Activated gamma-delta T cell (primary cell): ENCODE data around the gene MORC3.
"Not testable (repeated sequence)": the region's sequence is repeated elsewhere in the genome, so short reads cannot be mapped to it uniquely, and the experiment has no call there.

Experiments
- DNase-seq: peaks from one replicate; lab custom pipeline; 2025; lab: John Stamatoyannopoulos, UW

The MORC3 gene

DNA sequence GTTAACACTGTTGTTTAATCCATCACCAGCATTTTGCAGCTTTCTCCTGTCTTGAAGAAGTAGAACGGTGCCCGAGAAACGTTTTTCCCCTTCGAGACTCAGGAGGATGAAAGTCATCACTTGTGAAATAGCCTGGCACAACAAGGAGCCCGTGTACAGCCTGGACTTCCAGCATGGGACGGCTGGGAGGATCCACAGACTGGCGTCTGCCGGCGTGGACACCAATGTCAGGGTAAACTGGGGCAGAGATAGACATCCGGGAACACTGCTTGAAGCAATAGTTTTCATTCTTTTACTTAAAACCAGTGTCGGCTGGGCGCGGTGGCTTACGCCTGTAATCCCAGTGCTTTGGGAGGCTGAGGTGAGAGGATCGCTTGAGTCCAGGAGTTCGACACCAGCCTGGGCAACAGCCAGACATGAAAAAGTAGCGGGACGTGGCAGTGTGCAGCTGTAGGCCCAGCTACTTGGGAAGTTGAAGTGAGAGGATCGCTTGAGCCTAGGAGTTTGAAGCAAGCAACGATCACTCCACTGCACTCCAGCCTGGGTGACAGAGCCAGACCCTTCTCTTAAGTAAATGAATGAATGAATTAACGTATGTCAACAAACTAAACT is 66.1 kb downstream of the MORC3 start:
- no peak for DNase-seq

DNA sequence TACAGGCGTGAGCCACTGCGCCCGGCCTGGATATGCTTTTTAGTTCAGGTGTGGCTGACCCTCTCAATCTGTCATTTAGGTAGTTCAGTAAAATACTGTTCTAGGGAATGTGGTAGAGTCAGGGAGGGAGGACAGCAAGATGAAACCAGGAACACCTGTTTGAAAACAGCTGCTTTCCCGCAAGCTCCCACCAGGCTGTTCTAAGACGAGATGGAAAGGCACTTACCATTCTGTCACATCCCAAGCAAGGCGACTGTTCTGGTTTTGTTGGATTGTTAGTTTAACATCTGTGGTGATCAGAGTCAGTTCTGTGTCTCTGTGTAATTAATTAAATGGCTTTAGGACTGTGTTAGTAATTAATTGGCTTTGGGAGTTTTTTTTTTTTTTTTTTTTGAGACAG is 68.1 kb downstream of the MORC3 start:
- DNase-seq: no peak

DNA sequence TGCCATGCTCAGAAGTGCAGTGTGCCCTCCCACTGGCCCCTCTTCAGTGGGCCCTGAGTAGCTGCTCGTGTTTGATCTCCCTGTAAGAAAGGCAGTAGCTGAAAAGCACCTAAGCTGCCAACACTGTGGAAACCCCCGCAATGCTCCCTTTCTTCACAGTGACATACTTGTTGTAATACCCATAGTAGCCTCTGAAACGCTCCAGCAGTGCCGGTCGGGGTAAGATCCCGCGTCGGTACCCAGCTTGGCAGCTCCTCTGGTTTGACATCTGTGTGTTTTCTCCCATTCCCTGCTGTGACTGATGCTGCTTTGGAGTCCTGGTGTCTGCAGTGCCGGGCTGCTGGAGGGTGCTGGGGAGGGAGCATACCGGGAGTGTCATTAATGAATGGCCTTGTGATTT is 68.8 kb downstream of the MORC3 start:
- DNase-seq: no peak

DNA sequence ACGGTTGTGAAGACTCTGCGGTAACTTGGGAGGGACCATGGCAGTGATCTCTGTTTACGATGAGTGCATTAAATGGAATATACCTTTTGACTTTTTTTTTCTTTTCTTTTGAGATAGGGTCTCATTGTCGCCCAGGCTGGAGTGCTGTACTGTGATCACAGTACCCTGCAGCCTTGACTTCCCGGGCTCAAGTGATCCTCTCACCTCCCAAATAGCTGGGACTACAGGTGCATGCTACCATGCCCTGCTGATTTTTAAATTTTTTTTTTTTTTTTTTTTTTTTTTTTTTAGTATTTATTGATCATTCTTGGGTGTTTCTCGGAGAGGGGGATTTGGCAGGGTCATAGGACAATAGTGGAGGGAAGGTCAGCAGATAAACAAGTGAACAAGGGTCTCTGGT is 71.7 kb downstream of the MORC3 start:
- DNase-seq: not testable (repeated sequence)

- no peak for DNase-seq
Observed at GRCh38 chr21:36395353-36396111, 75.5 kb downstream of the MORC3 start.

DNA sequence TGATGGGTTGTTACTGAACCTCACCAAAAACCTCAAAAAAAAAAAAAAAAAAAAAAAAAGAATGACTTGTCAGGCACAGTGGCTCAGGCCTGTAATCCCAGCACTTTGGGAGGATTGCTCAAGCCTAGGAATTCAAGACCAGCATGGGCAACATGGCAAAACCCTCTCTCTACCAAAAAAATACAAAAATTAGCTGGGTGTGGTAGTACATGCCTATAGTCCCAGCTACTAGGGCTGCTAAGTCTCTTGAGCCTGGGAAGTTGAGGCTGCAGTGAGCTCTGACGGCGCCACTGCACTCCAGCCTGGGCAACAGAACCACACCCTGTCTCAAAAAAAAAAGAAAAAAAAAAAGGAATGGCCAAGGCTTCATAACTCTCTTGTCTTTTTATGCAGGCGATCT is 76.3 kb downstream of the MORC3 start:
- DNase-seq: no peak

DNA sequence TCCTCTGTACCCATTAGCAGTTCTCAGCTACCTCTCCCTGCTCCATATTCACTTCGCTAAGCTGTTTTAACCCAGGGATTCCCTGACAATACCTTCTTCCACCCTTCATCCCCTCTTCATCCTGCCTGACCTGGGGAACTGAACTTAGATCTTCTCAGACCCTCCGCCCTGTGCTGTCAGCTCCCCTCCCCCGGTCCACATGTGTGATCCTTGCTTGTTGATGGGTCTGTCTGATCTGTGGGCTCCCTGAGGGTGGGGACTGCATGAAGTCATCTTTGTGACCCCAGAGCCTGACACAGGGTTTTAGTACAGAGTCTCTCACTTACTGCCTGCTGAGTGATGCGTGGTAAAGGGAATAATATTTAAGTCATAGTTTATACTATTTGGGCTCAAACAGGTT is 77.0 kb downstream of the MORC3 start:
- no peak for DNase-seq

DNA sequence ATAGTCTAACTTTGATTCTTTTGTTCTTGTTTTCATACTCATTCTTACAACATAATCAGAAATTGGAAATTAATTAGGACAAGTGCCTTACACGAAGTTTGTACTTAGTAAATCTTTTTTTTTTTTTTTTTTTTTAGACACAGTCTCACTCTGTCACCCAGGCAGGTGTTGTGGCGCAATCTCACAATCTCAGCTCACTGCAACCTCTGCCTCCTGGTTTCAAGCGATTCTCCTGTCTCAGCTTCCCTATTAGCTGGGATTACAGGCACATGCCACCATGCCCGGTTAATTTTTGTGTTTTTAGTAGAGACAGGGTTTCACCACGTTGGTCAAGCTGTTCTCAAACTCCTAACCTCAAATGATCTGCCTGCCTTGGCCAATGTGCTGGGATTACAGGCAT is 77.6 kb downstream of the MORC3 start:
- no peak for DNase-seq

DNA sequence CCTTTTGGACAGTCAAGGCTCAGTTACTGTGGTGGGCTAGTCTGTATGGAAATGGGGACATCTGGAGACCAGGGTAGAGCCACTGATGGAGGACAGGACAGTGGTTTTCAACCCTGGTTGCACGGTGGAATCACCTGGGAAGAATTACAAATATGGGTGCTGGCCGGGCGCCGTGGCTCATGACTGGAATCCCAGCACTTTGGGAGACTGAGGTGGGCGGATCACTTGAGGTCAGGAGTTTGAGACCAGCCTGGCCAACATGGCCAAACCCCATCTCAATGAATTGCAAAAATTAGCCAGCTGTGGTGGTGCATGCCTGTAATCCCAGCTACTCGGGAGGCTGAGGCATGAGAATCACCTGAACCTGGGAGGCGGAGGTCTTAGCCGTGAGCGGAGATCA is 79.7 kb downstream of the MORC3 start:
- DNase-seq: not testable (repeated sequence)

- DNase-seq: no peak
Observed at GRCh38 chr21:36400719-36401118, 80.7 kb downstream of the MORC3 start.

DNA sequence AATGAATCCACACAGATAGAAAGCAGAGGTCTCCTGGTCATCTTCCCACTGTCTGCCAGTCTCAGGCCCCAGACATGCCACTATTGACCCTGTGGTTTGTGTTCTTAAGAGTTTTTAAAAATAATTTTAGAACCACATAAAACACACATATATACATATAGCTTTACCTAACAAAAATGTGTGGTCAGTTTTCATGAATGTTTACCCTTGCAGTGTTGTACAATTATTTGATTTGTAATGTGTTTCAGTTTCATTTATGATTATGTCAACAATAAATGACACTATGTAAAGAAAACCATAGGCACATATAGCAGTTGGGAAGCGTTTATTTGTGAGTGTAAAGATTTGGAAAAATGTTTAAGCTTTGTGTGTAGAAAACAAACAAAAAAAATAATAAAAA is 82.3 kb downstream of the MORC3 start:
- no peak for DNase-seq

GRCh38 chr21:36403713-36404112 is 83.7 kb downstream of the MORC3 start:
- no peak for DNase-seq

DNA sequence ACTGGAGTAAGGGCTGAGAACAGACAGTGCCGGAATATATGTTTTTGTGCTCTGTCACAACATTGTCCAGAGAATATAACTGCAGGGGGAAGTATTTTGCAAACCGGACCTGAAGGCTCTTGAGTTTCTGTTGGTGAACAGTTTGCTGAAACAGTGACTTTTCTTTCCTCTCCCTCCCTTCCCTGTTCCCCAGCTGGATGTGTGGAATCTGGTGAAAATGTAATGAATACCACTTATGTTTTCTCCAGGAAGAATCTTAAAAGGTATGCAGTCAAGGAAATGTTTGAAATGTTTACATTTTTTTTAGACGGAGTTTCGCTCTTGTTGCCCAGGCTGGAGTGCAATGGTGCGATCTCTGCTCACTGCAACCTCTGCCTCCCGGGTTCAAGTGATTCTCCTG is 88.6 kb downstream of the MORC3 start:
- no peak for DNase-seq

DNA sequence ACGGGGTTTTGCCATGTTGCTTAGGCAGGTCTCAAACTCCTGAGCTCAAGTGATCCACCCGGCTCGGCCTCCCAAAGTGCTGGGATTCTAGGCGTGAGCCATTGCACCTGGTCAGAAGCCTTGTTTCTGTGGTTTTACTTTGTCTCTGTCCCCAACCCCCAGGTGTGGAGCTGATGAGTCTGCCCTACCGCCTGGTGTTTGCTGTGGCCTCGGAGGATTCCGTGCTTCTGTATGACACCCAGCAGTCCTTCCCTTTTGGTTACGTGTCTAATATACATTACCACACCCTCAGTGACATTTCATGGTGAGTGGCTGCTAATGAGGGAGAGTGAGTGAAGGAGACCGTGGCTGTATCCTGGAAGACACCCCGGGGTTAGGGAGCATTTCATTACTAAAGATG is 91.3 kb downstream of the MORC3 start:
- no peak for DNase-seq

- no peak for DNase-seq
Observed at GRCh38 chr21:36412916-36413315, 92.9 kb downstream of the MORC3 start.

- no peak for DNase-seq
Observed at GRCh38 chr21:36415375-36415774, 95.4 kb downstream of the MORC3 start.

GRCh38 chr21:36419241-36419640 is 99.2 kb downstream of the MORC3 start:
- no peak for DNase-seq

GRCh38 chr21:36419996-36420395 is 100.0 kb downstream of the MORC3 start:
- DNase-seq: no peak

GRCh38 chr21:36420571-36421339 is 100.8 kb downstream of the MORC3 start:
- DNase-seq: no peak

GRCh38 chr21:36422279-36423098 is 102.5 kb downstream of the MORC3 start:
- no peak for DNase-seq

- DNase-seq: no peak
Observed at GRCh38 chr21:36423771-36424433, 103.9 kb downstream of the MORC3 start.

- DNase-seq: no peak
Observed at GRCh38 chr21:36424592-36424991, 104.6 kb downstream of the MORC3 start.
